ENCODE data around the gene CLK2. TPM values are rescaled to one million over a fixed set of nuclear protein-coding genes. Genes with fewer than 3 reads are reported as not detected.
A peak's percentile ranks its signal among the peaks of the same experiment; 100 is the strongest.

The CLK2 gene
- polyA plus RNA-seq, 12 donors = 32.8 to 79.5 (median 38.6) TPM; not detected in 1

- peak; percentile 53 for DNase-seq
These were observed 600 bp downstream of the CLK2 start for GRCh38 chr1:155272466-155273342.

- no peak for DNase-seq
These were observed 3.9 kb downstream of the CLK2 start for GRCh38 chr1:155269381-155269780.

GRCh38 chr1:155268630-155269029, 4.7 kb downstream of the CLK2 start:
- DNase-seq = no peak

GRCh38 chr1:155267373-155267772, 5.9 kb downstream of the CLK2 start:
- no peak for DNase-seq

GRCh38 chr1:155266553-155266952, 6.8 kb downstream of the CLK2 start:
- DNase-seq = no peak

GRCh38 chr1:155263067-155263466, 10.2 kb downstream of the CLK2 start:
- no peak for DNase-seq

- DNase-seq = peak; percentile 96
These were observed 11.2 kb downstream of the CLK2 start, which contains the start of gene SCAMP3 for GRCh38 chr1:155261852-155262673. SCAMP3 (minus strand) TSS chr1:155262360; CDS start chr1:155262151, 209 bp downstream.

- DNase-seq = no peak
These were observed 11.8 kb downstream of the CLK2 start for GRCh38 chr1:155261493-155261851.

- no peak for DNase-seq
These were observed 13.0 kb downstream of the CLK2 start for GRCh38 chr1:155260276-155260675.

GRCh38 chr1:155256058-155256852, 17.0 kb downstream of the CLK2 start:
- no peak for DNase-seq

- peak; percentile 93 for DNase-seq
These were observed 17.9 kb downstream of the CLK2 start, which contains the start of gene ENTREP3 for GRCh38 chr1:155255243-155256007. ENTREP3 (minus strand) TSS chr1:155255483; CDS start chr1:155254877, 606 bp downstream.

GRCh38 chr1:155254714-155255242, 18.5 kb downstream of the CLK2 start:
- no peak for DNase-seq

GRCh38 chr1:155254228-155254713, 19.0 kb downstream of the CLK2 start:
- DNase-seq = no peak

GRCh38 chr1:155253797-155254196, 19.5 kb downstream of the CLK2 start:
- no peak for DNase-seq

GRCh38 chr1:155253208-155253607, 20.1 kb downstream of the CLK2 start:
- no peak for DNase-seq

- no peak for DNase-seq
These were observed 21.7 kb downstream of the CLK2 start for GRCh38 chr1:155251566-155251965.

GRCh38 chr1:155250633-155251449, 22.5 kb downstream of the CLK2 start:
- peak; percentile 90 for DNase-seq

GRCh38 chr1:155250246-155250632, 23.1 kb downstream of the CLK2 start:
- DNase-seq = no peak
